Mesenchymal stem cell (in vitro differentiated cells and primary cell): ENCODE data around the gene ZRANB3.

Experiments
- DNase-seq: peaks from one replicate; pipeline ENCODE4 v3.0.0-alpha.2; 2013
- H2AFZ ChIP-seq: one replicate; pipeline ENCODE4 v1.6.1; 2013; ENCODE audit warnings: low read depth, mild to moderate bottlenecking, control low read depth, inconsistent platforms, low read length, moderate library complexity
- H2AK5ac ChIP-seq: 2 replicates; pipeline ENCODE4 v1.6.1; 2013; ENCODE audit warnings: low read length, moderate library complexity, mild to moderate bottlenecking, inconsistent platforms; ENCODE audit not compliant: severe bottlenecking
- H2BK120ac ChIP-seq: one replicate; pipeline ENCODE4 v1.6.1; 2013; ENCODE audit warnings: low read depth, mild to moderate bottlenecking, inconsistent platforms, low read length, moderate library complexity
- H2BK12ac ChIP-seq, 2 experiments: one replicate each; pipeline ENCODE4 v1.6.1; 2013; ENCODE audit warnings: inconsistent platforms in 2 of 2, low read length in 2 of 2, mild to moderate bottlenecking in 2 of 2, moderate library complexity in 2 of 2, control low read depth in 1 of 2
- H2BK15ac ChIP-seq: one replicate; pipeline ENCODE4 v1.6.1; 2013; ENCODE audit warnings: mild to moderate bottlenecking, low read depth, inconsistent platforms; ENCODE audit not compliant: poor library complexity, severe bottlenecking
- H2BK5ac ChIP-seq: 2 replicates; pipeline ENCODE4 v1.6.1; 2013; ENCODE audit warnings: low read depth, mild to moderate bottlenecking, low read length, control low read depth, inconsistent platforms; ENCODE audit not compliant: poor library complexity, severe bottlenecking
- H3K14ac ChIP-seq, 2 experiments: one replicate each; pipeline ENCODE4 v1.6.1; 2013; ENCODE audit warnings: inconsistent platforms in 2 of 2, low read length in 2 of 2, control low read depth in 1 of 2, mild to moderate bottlenecking in 1 of 2, moderate library complexity in 1 of 2
- H3K18ac ChIP-seq, 2 experiments: one replicate each; pipeline ENCODE4 v1.6.1; 2013; ENCODE audit warnings: inconsistent platforms in 2 of 2, low read length in 2 of 2, control low read depth in 1 of 2, low read depth in 1 of 2, mild to moderate bottlenecking in 1 of 2
- H3K23ac ChIP-seq, 2 experiments: one replicate each; pipeline ENCODE4 v1.6.1; 2013; ENCODE audit warnings: inconsistent platforms in 2 of 2, low read length in 2 of 2, mild to moderate bottlenecking in 2 of 2, moderate library complexity in 2 of 2, control low read depth in 1 of 2
- H3K27ac ChIP-seq: 2 replicates; pipeline ENCODE4 v1.5.1; 2013; ENCODE audit warnings: mild to moderate bottlenecking, moderate library complexity, low read length, control low read depth, inconsistent platforms; ENCODE audit not compliant: poor library complexity, severe bottlenecking
- H3K27me3 ChIP-seq, 2 experiments: 2 replicates each; pipeline versions ENCODE4 v1.6.1 to v1.7.0; 2013; ENCODE audit warnings: low read length in 2 of 2, mild to moderate bottlenecking in 2 of 2, moderate library complexity in 2 of 2, control low read depth in 1 of 2, inconsistent platforms in 1 of 2; ENCODE audit not compliant: control insufficient read depth in 1 of 2, insufficient read depth in 1 of 2
- H3K36me3 ChIP-seq, 2 experiments: 2 replicates each; pipeline versions ENCODE4 v1.6.1 to v1.7.0; 2013; ENCODE audit warnings: low read length in 2 of 2, control low read depth in 1 of 2, inconsistent platforms in 1 of 2, low read depth in 1 of 2, mild to moderate bottlenecking in 1 of 2; ENCODE audit not compliant: insufficient read depth in 2 of 2, control insufficient read depth in 1 of 2
- H3K4ac ChIP-seq, 2 experiments: one replicate each; pipeline ENCODE4 v1.6.1; 2013; ENCODE audit warnings: inconsistent platforms in 2 of 2, low read length in 2 of 2, mild to moderate bottlenecking in 2 of 2, moderate library complexity in 2 of 2, control low read depth in 1 of 2, low read depth in 1 of 2
- H3K4me1 ChIP-seq: 2 replicates; pipeline ENCODE4 v1.6.1; 2013; ENCODE audit warnings: low read depth, low read length, control low read depth; ENCODE audit not compliant: control insufficient read depth, insufficient read depth
- H3K4me2 ChIP-seq: 2 replicates; pipeline ENCODE4 v1.6.1; 2013; ENCODE audit warnings: low read length, mild to moderate bottlenecking, inconsistent platforms; ENCODE audit not compliant: poor library complexity, severe bottlenecking
- H3K4me3 ChIP-seq, 2 experiments: 2 replicates each; pipeline versions ENCODE4 v1.5.1 to v1.7.0; 2013; ENCODE audit warnings: low read length in 2 of 2, mild to moderate bottlenecking in 2 of 2, control low read depth in 1 of 2, low read depth in 1 of 2; ENCODE audit not compliant: insufficient read depth in 1 of 2
- H3K79me1 ChIP-seq: replicated peaks from 2 replicates; pipeline ENCODE4 v1.6.1; 2013; ENCODE audit warnings: mild to moderate bottlenecking, control low read depth, low read length, inconsistent platforms; ENCODE audit not compliant: poor library complexity, severe bottlenecking
- H3K9ac ChIP-seq: 2 replicates; pipeline ENCODE4 v1.7.0; 2013; ENCODE audit warnings: mild to moderate bottlenecking, low read length, moderate library complexity
- H3K9me3 ChIP-seq: 2 replicates; pipeline ENCODE4 v1.7.0; 2013; ENCODE audit warnings: mild to moderate bottlenecking, low read length; ENCODE audit not compliant: control insufficient read depth
- H4K8ac ChIP-seq: one replicate; pipeline ENCODE4 v1.6.1; 2013; ENCODE audit warnings: inconsistent platforms, mild to moderate bottlenecking, low read length, moderate library complexity
- H4K91ac ChIP-seq: one replicate; pipeline ENCODE4 v1.6.1; 2013; ENCODE audit warnings: mild to moderate bottlenecking, low read length, inconsistent platforms
- WGBS: methylation state at CpG from one replicate; pipeline ENCODE4 v1.1.7; 2013; ENCODE audit warnings: mixed read lengths; 5-methylcytosine and 5-hydroxymethylcytosine counted together

The ZRANB3 gene

GRCh38 chr2:135190799-135191198, 340.2 kb downstream of the ZRANB3 start:
- no peak overlapping the region for H2AK5ac ChIP-seq
- no peak overlapping the region for H2BK5ac ChIP-seq
- H3K4ac ChIP-seq = no peak overlapping the region
- H3K9ac ChIP-seq = no peak overlapping the region
- H2AFZ ChIP-seq = no peak overlapping the region
- no peaks in the 10 kb centered on the region for H3K79me1 ChIP-seq
- no peak overlapping the region for H3K4me3 ChIP-seq
- H3K27me3 ChIP-seq = no peaks in the 10 kb centered on the region
- no peak overlapping the region for H2BK120ac ChIP-seq
- no peak for DNase-seq
- peaks cover 11% of the 10 kb centered on the region for H3K9me3 ChIP-seq
- H4K8ac ChIP-seq = no peak overlapping the region
- no peak overlapping the region for H2BK15ac ChIP-seq
- no peak overlapping the region for H3K27ac ChIP-seq
- no peak overlapping the region for H3K18ac ChIP-seq
- H4K91ac ChIP-seq = no peak overlapping the region
- no peak overlapping the region for H2BK12ac ChIP-seq
- H3K14ac ChIP-seq = no peak overlapping the region
- no peaks in the 10 kb centered on the region for H3K36me3 ChIP-seq
- H3K4me2 ChIP-seq = no peak overlapping the region
- H3K23ac ChIP-seq = no peak overlapping the region
- no peaks in the 10 kb centered on the region for H3K4me1 ChIP-seq

GRCh38 chr2:135189148-135189547, 341.9 kb downstream of the ZRANB3 start:
- H4K91ac ChIP-seq = no peak overlapping the region
- H3K27ac ChIP-seq = no peak overlapping the region
- no peak overlapping the region for H2BK12ac ChIP-seq
- no peaks in the 10 kb centered on the region for H3K4me1 ChIP-seq
- H2AFZ ChIP-seq = no peak overlapping the region
- no peak overlapping the region for H3K14ac ChIP-seq
- WGBS = 100% methylated on average over 1 of the region's 1 CpG
- H3K4me2 ChIP-seq = no peak overlapping the region
- no peak overlapping the region for H3K9ac ChIP-seq
- no peaks in the 10 kb centered on the region for H3K79me1 ChIP-seq
- DNase-seq = no peak
- no peaks in the 10 kb centered on the region for H3K36me3 ChIP-seq
- H2BK15ac ChIP-seq = no peak overlapping the region
- H3K23ac ChIP-seq = no peak overlapping the region
- H2AK5ac ChIP-seq = no peak overlapping the region
- no peak overlapping the region for H3K4me3 ChIP-seq
- H4K8ac ChIP-seq = no peak overlapping the region
- H3K9me3 ChIP-seq = peaks cover 11% of the 10 kb centered on the region
- H2BK120ac ChIP-seq = no peak overlapping the region
- no peak overlapping the region for H3K18ac ChIP-seq
- no peak overlapping the region for H3K4ac ChIP-seq
- no peaks in the 10 kb centered on the region for H3K27me3 ChIP-seq
- no peak overlapping the region for H2BK5ac ChIP-seq

GRCh38 chr2:135187270-135187669, 343.7 kb downstream of the ZRANB3 start:
- no peaks in the 10 kb centered on the region for H3K79me1 ChIP-seq
- no peak for DNase-seq
- no peak overlapping the region for H3K14ac ChIP-seq
- no peak overlapping the region for H2BK120ac ChIP-seq
- no peak overlapping the region for H3K9ac ChIP-seq
- H3K9me3 ChIP-seq = peaks cover 7% of the 10 kb centered on the region
- no peak overlapping the region for H2AK5ac ChIP-seq
- no peak overlapping the region for H2BK5ac ChIP-seq
- H3K4ac ChIP-seq = no peak overlapping the region
- no peak overlapping the region for H2AFZ ChIP-seq
- 100% methylated on average over 2 of the region's 3 CpGs for WGBS
- H3K27me3 ChIP-seq = no peaks in the 10 kb centered on the region
- H2BK12ac ChIP-seq = no peak overlapping the region
- no peaks in the 10 kb centered on the region for H3K4me1 ChIP-seq
- H3K4me2 ChIP-seq = no peak overlapping the region
- no peaks in the 10 kb centered on the region for H3K36me3 ChIP-seq
- H4K8ac ChIP-seq = no peak overlapping the region
- H3K18ac ChIP-seq = no peak overlapping the region
- no peak overlapping the region for H2BK15ac ChIP-seq
- no peak overlapping the region for H3K23ac ChIP-seq
- no peak overlapping the region for H3K4me3 ChIP-seq
- H4K91ac ChIP-seq = no peak overlapping the region
- H3K27ac ChIP-seq = no peak overlapping the region

- Histone ChIP-seq H3K9me3 (peaks cover 7% of the 10 kb centered on the region), H4K91ac (no peak overlapping the region), H2BK5ac (no peak overlapping the region), H3K18ac (no peak overlapping the region), H3K9ac (no peak overlapping the region), H2AFZ (no peak overlapping the region), H3K4me2 (no peak overlapping the region), H2BK15ac (no peak overlapping the region), H3K4ac (no peak overlapping the region), H3K27ac (no peak overlapping the region), H2BK120ac (no peak overlapping the region), H3K4me3 (no peak overlapping the region), H3K36me3 (peaks cover 0 to 3% of the 10 kb centered on the region in 2 experiments), H3K4me1 (no peaks in the 10 kb centered on the region), H3K23ac (no peak overlapping the region), H3K27me3 (no peaks in the 10 kb centered on the region), H2AK5ac (no peak overlapping the region), H2BK12ac (no peak overlapping the region), H3K14ac (no peak overlapping the region), H4K8ac (no peak overlapping the region), H3K79me1 (no peaks in the 10 kb centered on the region)
- DNase-seq = no peak
- whole genome bisulfite sequencing = 67% methylated on average over 2 of the region's 5 CpGs
These were observed 345.0 kb downstream of the ZRANB3 start for GRCh38 chr2:135186054-135186453.
